Esophagus squamous epithelium (tissue), 5 donors: Measurements from ENCODE around the gene CAMTA1. TPM values are rescaled to one million over a fixed set of nuclear protein-coding genes. Genes with fewer than 3 reads are reported as not detected.

ENCODE experiments used
- DNase-seq: peaks from one replicate; lab custom pipeline; 2025; lab: John Stamatoyannopoulos, UW
- H3K27ac ChIP-seq, 4 donors: fragments of 200-600 bp; sonication (generic); one replicate each; pipeline ENCODE4 v1.5.1; 2016 to 2019; ENCODE audit warnings: mild to moderate bottlenecking in 1 of 4
- H3K27me3 ChIP-seq, 4 donors: fragments of 200-600 bp; sonication (generic); 1 replicate in 3 of 4; 2 replicates in 1 of 4; pipeline versions ENCODE4 v1.5.1 to v1.6.0; 2017 to 2021; ENCODE audit warnings: antibody characterized with exemption in 1 of 4
- H3K36me3 ChIP-seq, 3 donors: fragments of 200-600 bp; sonication (generic); one replicate each; pipeline ENCODE4 v1.5.1; 2016 to 2019
- H3K4me1 ChIP-seq, 3 donors: fragments of 200-600 bp; sonication (generic); one replicate each; pipeline ENCODE4 v1.5.1; 2017 to 2019
- H3K4me3 ChIP-seq, 4 donors: fragments of 200-600 bp; sonication (generic); 1 replicate in 3 of 4; 2 replicates in 1 of 4; pipeline ENCODE4 v1.5.1; 2016 to 2019; ENCODE audit warnings: mild to moderate bottlenecking in 2 of 4, moderate library complexity in 1 of 4
- H3K9me3 ChIP-seq, 3 donors: fragments of 200-600 bp; sonication (generic); one replicate each; pipeline ENCODE4 v1.5.1; 2016 to 2019
- CTCF ChIP-seq, 6 experiments: fragments of 450-650 bp in 4 of 6; fragments of 200-600 bp in 2 of 6; sonication (generic) in 2 of 6; IDR thresholded peaks; one replicate each; pipeline ENCODE4 v1.5.1; 2016 to 2019; ENCODE audit warnings: antibody characterized with exemption in 6 of 6, mild to moderate bottlenecking in 4 of 6, moderate library complexity in 4 of 6
- POLR2A ChIP-seq, 4 donors: fragments of 450-650 bp; IDR thresholded peaks; one replicate each; pipeline ENCODE4 v1.6.1; 2017; ENCODE audit warnings: antibody characterized with exemption in 4 of 4, mild to moderate bottlenecking in 4 of 4, moderate library complexity in 3 of 4
- WGBS, 2 donors: methylation state at CpG; one replicate each; pipeline ENCODE4 v1.1.5; 2018; 5-methylcytosine and 5-hydroxymethylcytosine counted together
- intact Hi-C: fragments of 100-400 bp; cut with DNase I; formaldehyde crosslinking; loops from one replicate; pipeline ENCODE4 v1.15.0; 2022
- total RNA-seq, 4 donors: library from RNA; depleted of rRNA; stranded (reverse); fragments of >200 nt; gene quantifications; one replicate each; pipeline ENCODE4 v1.1.0, GENCODE V29; 2016
- donor health status: DM: yes; HTN: yes; CAD: no.

The CAMTA1 gene
- total RNA-seq, 4 donors from 2014 or later = 31.3 to 77.4 (median 45.9) TPM

- no peak overlapping the region for H3K4me3 ChIP-seq
- WGBS, 2 donors = 65 to 70% methylated on average over 5 to 6 of the region's 6 CpGs
- no peak for TF ChIP-seq CTCF (IDR thresholded peaks at IDR 0.05)
- TF ChIP-seq POLR2A (IDR thresholded peaks at IDR 0.05) = no peak
- H3K36me3 ChIP-seq = no peaks in the 10 kb centered on the region
- no peak for DNase-seq
- H3K9me3 ChIP-seq = peaks cover 0 to 12% (median 0%) of the 10 kb centered on the region in 3 donors
- intact Hi-C loops = no loop called here
- no peaks in the 10 kb centered on the region for H3K4me1 ChIP-seq
- H3K27me3 ChIP-seq = peaks cover 0 to 5% (median 0%) of the 10 kb centered on the region in 4 donors
- H3K27ac ChIP-seq = no peak overlapping the region
These were observed 635.3 kb downstream of the CAMTA1 start for GRCh38 chr1:7420470-7421100.

- no peak overlapping the region for H3K4me3 ChIP-seq
- H3K4me1 ChIP-seq = no peaks in the 10 kb centered on the region
- H3K9me3 ChIP-seq = peaks cover 0 to 12% (median 0%) of the 10 kb centered on the region in 3 donors
- WGBS, 2 donors = 58 to 92% methylated on average over 2 of the region's 12 CpGs
- intact Hi-C loops = no loop called here
- peaks cover 0 to 5% (median 0%) of the 10 kb centered on the region in 4 donors for H3K27me3 ChIP-seq
- no peaks in the 10 kb centered on the region for H3K36me3 ChIP-seq
- no peak overlapping the region for H3K27ac ChIP-seq
- DNase-seq = no peak
- no peak for TF ChIP-seq CTCF (IDR thresholded peaks at IDR 0.05)
These were observed 636.3 kb downstream of the CAMTA1 start for GRCh38 chr1:7421471-7422075.

GRCh38 chr1:7422081-7422480 lies 636.8 kb downstream of the CAMTA1 start:
- no peak for DNase-seq
- intact Hi-C loops = no loop called here

GRCh38 chr1:7422561-7422960 lies 637.3 kb downstream of the CAMTA1 start:
- WGBS, 2 donors = 86 to 100% methylated on average over 2 to 3 of the region's 3 CpGs
- no peak overlapping the region for H3K4me3 ChIP-seq
- no peak for TF ChIP-seq CTCF (IDR thresholded peaks at IDR 0.05)
- TF ChIP-seq POLR2A (IDR thresholded peaks at IDR 0.05) = no peak
- peaks cover 0 to 5% (median 0%) of the 10 kb centered on the region in 4 donors for H3K27me3 ChIP-seq
- peaks cover 0 to 12% (median 0%) of the 10 kb centered on the region in 3 donors for H3K9me3 ChIP-seq
- intact Hi-C loops = no loop called here
- no peaks in the 10 kb centered on the region for H3K4me1 ChIP-seq
- no peak for DNase-seq
- no peaks in the 10 kb centered on the region for H3K36me3 ChIP-seq
- no peak overlapping the region for H3K27ac ChIP-seq

More at GRCh38 chr1:7422081-7422480, 636.8 kb downstream of the CAMTA1 start:
- Histone ChIP-seq H3K4me3 (no peak overlapping the region), H3K4me1 (no peaks in the 10 kb centered on the region), H3K27me3 (peaks cover 0 to 5% (median 0%) of the 10 kb centered on the region in 4 donors), H3K27ac (no peak overlapping the region), H3K9me3 (peaks cover 0 to 12% (median 0%) of the 10 kb centered on the region in 3 donors), H3K36me3 (no peaks in the 10 kb centered on the region)
- TF ChIP-seq CTCF (IDR thresholded peaks at IDR 0.05) (no peak), POLR2A (IDR thresholded peaks at IDR 0.05) (no peak)
- 76 to 86% methylated on average over 6 of the region's 6 CpGs for WGBS, 2 donors

GRCh38 chr1:7422966-7423365 lies 637.7 kb downstream of the CAMTA1 start:
- no peaks in the 10 kb centered on the region for H3K36me3 ChIP-seq
- peaks cover 0 to 9% (median 0%) of the 10 kb centered on the region in 4 donors for H3K27me3 ChIP-seq
- H3K4me3 ChIP-seq = no peak overlapping the region
- intact Hi-C loops = no loop called here
- no peak for DNase-seq
- WGBS, 2 donors = 86 to 100% methylated on average over 4 of the region's 9 CpGs
- H3K4me1 ChIP-seq = no peaks in the 10 kb centered on the region
- peaks cover 0 to 8% (median 0%) of the 10 kb centered on the region in 3 donors for H3K9me3 ChIP-seq
- no peak overlapping the region for H3K27ac ChIP-seq
- TF ChIP-seq CTCF (IDR thresholded peaks at IDR 0.05) (no peak), POLR2A (IDR thresholded peaks at IDR 0.05) (no peak)
